HepG2 (cell line): ENCODE results near the gene LRTM2. TPM values are rescaled to one million over a fixed set of nuclear protein-coding genes. Genes with fewer than 3 reads are reported as not detected.

Experiments used
- ARNT2 ChIP-seq: sonication (generic); formaldehyde crosslinking; IDR thresholded peaks from 2 replicates; pipeline ENCODE4 v1.8.0; 2022; ENCODE audit warnings: mild to moderate bottlenecking, low read depth, missing genetic modification reagents, moderate library complexity
- CEBPG ChIP-seq: IDR thresholded peaks from 2 replicates; pipeline ENCODE4 v1.6.1; 2016
- ELK4 ChIP-seq: sonication (generic); formaldehyde crosslinking; IDR thresholded peaks from 2 replicates; pipeline ENCODE4 v1.9.0; 2021; ENCODE audit warnings: missing genetic modification reagents, borderline replicate concordance
- JUND ChIP-seq: sonication (generic); formaldehyde crosslinking; IDR thresholded peaks from 2 replicates; pipeline ENCODE4 v1.8.0; 2022; ENCODE audit warnings: mild to moderate bottlenecking, missing genetic modification reagents
- KLF12 ChIP-seq: sonication (generic); formaldehyde crosslinking; IDR thresholded peaks from 2 replicates; pipeline ENCODE4 v1.4.0; 2020; ENCODE audit warnings: missing genetic modification reagents, borderline replicate concordance
- MEIS2 ChIP-seq: sonication (generic); formaldehyde crosslinking; IDR thresholded peaks from 2 replicates; pipeline ENCODE4 v1.9.0; 2021; ENCODE audit warnings: mild to moderate bottlenecking, missing genetic modification reagents
- MTERF4 ChIP-seq: sonication (generic); formaldehyde crosslinking; IDR thresholded peaks from 2 replicates; pipeline ENCODE4 v1.8.0; 2023; ENCODE audit warnings: mild to moderate bottlenecking, missing genetic modification reagents
- MTF2 ChIP-seq: sonication (generic); formaldehyde crosslinking; IDR thresholded peaks from 2 replicates; pipeline ENCODE4 v1.5.0; 2020; ENCODE audit warnings: missing genetic modification reagents, borderline replicate concordance
- NCOA1 ChIP-seq: sonication (generic); formaldehyde crosslinking; IDR thresholded peaks from 2 replicates; pipeline ENCODE4 v1.9.0; 2021; ENCODE audit warnings: missing genetic modification reagents
- PAXIP1 ChIP-seq: sonication (generic); formaldehyde crosslinking; conservative IDR thresholded peaks from 2 replicates; pipeline ENCODE4 v1.4.0; 2020; ENCODE audit warnings: mild to moderate bottlenecking, missing genetic modification reagents, moderate library complexity
- SCMH1 ChIP-seq: sonication (generic); formaldehyde crosslinking; IDR thresholded peaks from 2 replicates; pipeline ENCODE4 v1.9.0; 2021; ENCODE audit warnings: missing genetic modification reagents, mild to moderate bottlenecking, borderline replicate concordance
- SNAPC5 ChIP-seq: sonication (generic); formaldehyde crosslinking; IDR thresholded peaks from 2 replicates; pipeline ENCODE4 v1.8.1; 2023; ENCODE audit warnings: mild to moderate bottlenecking, missing genetic modification reagents, borderline replicate concordance
- SRSF4 ChIP-seq: fragments of 200-400 bp; formaldehyde crosslinking; IDR thresholded peaks from one replicate; pipeline ENCODE4 v1.6.1; 2018; ENCODE audit warnings: mild to moderate bottlenecking, low read depth, low read length, moderate library complexity; ENCODE audit not compliant: poor library complexity, severe bottlenecking
- TERF1 ChIP-seq: sonication (generic); formaldehyde crosslinking; IDR thresholded peaks from 2 replicates; pipeline ENCODE4 v1.8.0; 2022; ENCODE audit warnings: mild to moderate bottlenecking, missing genetic modification reagents, moderate library complexity
- ZNF430 ChIP-seq: sonication (generic); formaldehyde crosslinking; IDR thresholded peaks from 2 replicates; pipeline ENCODE4 v1.9.0; 2021; ENCODE audit warnings: mild to moderate bottlenecking, missing genetic modification reagents
- ZNF563 ChIP-seq: sonication (generic); formaldehyde crosslinking; IDR thresholded peaks from 2 replicates; pipeline ENCODE4 v1.8.0; 2022; ENCODE audit warnings: mild to moderate bottlenecking, moderate library complexity, missing genetic modification reagents
- ZNF704 ChIP-seq: sonication (generic); formaldehyde crosslinking; IDR thresholded peaks from 2 replicates; pipeline ENCODE4 v1.8.1; 2023; ENCODE audit warnings: mild to moderate bottlenecking, inconsistent platforms, moderate library complexity, missing genetic modification reagents, borderline replicate concordance
- polyA plus RNA-seq, 8 experiments: library from polyadenylated mRNA; depleted of rRNA in 3 of 8; stranded (reverse) in 7 of 8; unstranded in 1 of 8; fragments of >200 nt; fragmentation: Illumina TruSeq in 4 of 8; extraction: Trizol in 4 of 8; gene quantifications; 2 replicates each; pipeline versions ENCODE4 v1.2.1 to v1.2.3, GENCODE V29; 2011 to 2016; ENCODE audit warnings: low read depth in 4 of 8, missing spikeins in 1 of 8, mixed read lengths in 1 of 8; ENCODE audit not compliant: insufficient read depth in 1 of 8
- total RNA-seq, 5 experiments: library from RNA; depleted of rRNA; stranded (reverse); fragments of >200 nt; fragmentation: Illumina TruSeq; extraction: Trizol; gene quantifications; 2 replicates each; pipeline ENCODE4 v1.2.3, GENCODE V29; 2016; ENCODE audit warnings: low read depth in 1 of 5

LRTM2 gene
- total and polyA plus RNA-seq, 2 of the 13 experiments (the other 11 are each of a cell fraction or from before 2014, with no cell fraction given): 0.09 TPM; not detected in 1

- TF ChIP-seq ELK4 (CRISPR knock-in tag) (no peak), ARNT2 (CRISPR knock-in tag) (no peak), MTF2 (CRISPR knock-in tag) (no peak), MEIS2 (no peak), ZNF430 (no peak), PAXIP1 (CRISPR knock-in tag) (peak; percentile 88), KLF12 (CRISPR knock-in tag) (no peak), ZNF704 (CRISPR knock-in tag) (no peak), ZNF563 (no peak), SRSF4 (no peak), SCMH1 (no peak), NCOA1 (no peak), MTERF4 (CRISPR knock-in tag) (no peak), TERF1 (CRISPR knock-in tag) (no peak), CEBPG (peak; percentile 75), SNAPC5 (CRISPR knock-in tag) (no peak), JUND (CRISPR knock-in tag) (no peak)
Measured at GRCh38 chr12:1815814-1816729, 4.3 kb upstream of the LRTM2 start (continued).
